GM19328 (cell line): Measurements from ENCODE around the gene CAMSAP3.
"Not testable (repeated sequence)": the region's sequence is repeated elsewhere in the genome, so short reads cannot be mapped to it uniquely, and the experiment has no call there.

ENCODE experiments used
- ATAC-seq: cut with Tn5 transposase; IDR thresholded peaks from one replicate; pipeline ENCODE4 v1.9.1; 2021; ENCODE audit warnings: mild to moderate bottlenecking, moderate library complexity; ENCODE audit not compliant: unreplicated experiment

CAMSAP3 gene

DNA sequence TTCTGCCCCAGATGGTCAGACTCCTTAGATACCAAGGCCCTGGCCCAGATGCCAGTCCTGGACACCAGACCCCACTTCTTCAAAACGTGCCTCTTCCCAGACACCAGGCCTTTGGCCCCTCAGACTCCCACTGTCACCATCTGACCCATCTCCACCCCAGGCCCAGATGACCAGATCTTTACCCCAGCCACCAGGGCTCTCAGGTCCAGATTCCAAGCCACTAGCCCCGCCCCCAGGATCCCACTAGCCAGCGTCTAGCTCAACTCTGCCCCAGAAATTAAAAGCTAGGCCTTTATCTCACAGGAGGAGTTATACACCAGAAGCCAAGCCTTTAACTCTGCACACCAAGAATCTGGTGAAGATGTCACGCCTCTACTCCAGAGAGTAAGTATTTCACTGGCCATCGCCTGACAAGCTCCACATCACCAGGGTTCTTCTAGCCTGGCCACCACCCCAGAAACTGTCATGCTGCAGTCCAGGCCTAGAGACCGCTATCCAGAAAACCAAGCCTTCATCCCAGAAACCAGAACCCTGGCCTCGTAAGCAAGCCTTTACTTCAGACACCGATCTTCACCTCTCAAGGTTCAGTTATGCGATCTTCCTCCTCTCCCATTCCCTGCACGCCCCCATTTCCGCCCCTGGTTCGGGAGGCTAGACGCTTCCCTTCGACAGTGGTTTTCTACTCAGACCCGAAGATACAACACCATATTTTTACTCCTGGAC is 33.1 kb downstream of the CAMSAP3 start:
- no peak for ATAC-seq

DNA sequence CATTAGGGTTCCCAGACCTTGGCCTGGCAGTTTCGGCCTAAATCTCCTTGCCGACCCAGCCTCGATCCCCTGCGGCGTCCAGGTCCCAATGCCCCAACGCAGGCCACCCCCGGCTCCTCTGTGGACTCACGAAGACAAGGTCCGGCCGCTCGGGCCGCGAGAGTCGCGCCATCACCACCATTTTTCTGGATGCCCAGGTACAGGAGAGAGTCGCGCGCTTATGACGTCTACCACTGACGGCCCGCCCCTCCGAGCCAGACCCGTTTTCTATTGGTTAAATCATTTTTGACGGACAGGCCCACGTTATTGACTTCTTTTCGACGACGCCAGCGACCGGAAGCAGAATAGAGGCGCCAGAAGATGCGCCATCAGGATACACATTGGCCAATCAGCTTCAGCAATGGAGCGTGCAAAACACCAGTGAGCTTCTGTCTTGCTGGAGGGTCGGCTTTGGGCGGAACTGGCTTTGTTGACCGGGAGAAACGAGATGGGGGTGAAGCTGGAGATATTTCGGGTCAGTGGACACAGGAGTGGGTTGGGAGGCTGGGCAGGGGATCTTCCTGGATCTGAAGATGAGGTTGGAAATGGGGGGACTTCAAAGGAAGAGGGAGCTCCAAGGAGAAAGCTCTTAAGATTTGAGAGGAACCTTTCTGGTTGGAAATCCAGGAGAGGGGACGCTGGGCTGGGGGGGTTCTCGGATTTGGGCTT is 33.8 kb downstream of the CAMSAP3 start, which contains the start of the genes PET100 and XAB2:
PET100 (plus strand) TSS at position 447 of the 708 bp plus-strand sequence; CDS start at position 488, 41 bp downstream.
XAB2 (minus strand) TSS at position 199 of the 708 bp plus-strand sequence; CDS start at position 181, 18 bp downstream.
- peak; percentile 92 for ATAC-seq

DNA sequence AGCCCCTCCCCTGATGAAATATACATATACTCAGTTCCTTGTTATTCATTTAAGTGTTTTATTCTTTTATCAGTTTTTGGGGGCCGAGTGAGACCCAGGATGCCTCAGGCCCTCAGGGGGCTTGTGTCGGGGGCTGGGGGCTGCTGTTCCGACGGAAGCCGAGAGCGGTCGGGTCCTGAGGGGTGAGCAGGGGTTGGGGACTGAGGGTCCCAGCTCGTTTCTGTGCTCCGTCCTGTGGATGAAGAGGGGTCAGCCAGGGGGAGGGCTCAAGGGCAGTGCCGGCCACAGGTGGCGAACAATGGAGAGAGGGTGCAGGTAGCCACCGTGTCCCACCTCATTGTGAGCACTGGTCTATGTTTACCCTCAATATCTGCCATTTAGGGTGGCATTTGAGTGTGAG is 35.9 kb downstream of the CAMSAP3 start:
- ATAC-seq: no peak

DNA sequence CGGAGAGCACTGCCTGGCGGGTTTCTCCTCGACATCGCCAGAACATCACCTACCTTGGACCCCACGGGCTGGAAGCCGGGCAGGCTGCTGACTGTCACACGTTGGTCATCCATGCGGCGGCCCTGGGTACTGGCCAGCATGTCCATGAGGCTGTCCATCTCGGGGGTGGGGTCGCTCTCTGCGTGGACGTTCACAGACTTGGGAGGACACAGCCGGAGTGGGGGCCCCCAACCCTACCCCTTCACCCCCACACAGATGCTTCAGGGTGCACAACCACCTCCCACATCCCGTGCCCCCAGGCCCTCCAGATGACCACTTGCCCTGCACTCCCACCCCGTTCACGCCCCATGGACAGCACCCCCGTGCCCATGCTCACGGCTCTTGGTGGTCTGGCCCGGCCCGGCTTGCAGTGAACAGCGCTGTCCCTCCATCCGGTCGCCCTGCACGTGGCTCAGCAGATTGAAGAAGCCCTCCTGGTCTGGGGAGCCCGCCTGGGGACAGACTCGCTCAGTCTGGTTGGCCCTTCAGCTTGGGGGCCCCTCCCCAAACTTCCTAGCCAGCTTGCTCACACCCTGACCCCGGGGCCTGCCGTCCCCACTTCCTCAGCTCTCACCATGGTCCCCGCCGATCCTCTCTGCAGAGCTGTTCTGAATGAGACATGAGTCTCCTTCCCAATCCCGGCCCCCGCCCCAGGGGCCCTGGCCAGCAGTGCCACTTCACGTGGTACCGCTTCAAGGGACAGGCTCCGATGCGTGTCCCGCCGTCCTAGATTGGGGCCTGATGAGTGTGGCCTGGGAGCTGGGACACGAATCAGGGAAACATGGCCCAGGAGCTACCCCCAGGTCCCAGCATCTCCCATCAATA is 36.9 kb downstream of the CAMSAP3 start:
- ATAC-seq: no peak

DNA sequence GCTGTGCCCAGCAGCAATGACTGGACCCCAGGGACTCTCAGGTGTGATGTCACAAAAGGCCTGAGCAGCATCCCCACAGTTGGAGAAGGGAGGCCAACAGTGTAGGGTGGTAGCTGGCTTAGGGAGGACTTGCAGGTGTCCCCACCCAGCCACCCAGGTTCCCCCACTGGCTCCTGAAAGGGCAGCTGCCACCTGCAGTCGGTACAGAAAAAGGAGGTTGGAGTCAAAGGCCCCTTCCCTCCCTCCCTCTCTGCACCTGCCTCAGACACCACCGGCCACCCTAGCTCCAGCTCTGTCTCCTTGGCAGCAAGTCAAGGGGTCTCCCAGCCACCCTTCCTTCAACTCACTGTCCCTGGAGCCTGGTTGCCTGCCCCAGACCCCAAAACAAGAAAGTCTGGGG is 38.0 kb downstream of the CAMSAP3 start, which contains the start of gene PCP2:
PCP2 (minus strand) TSS at position 22 of the 400 bp plus-strand sequence. CDS start 262 bp downstream, outside the sequence.
- no peak for ATAC-seq

DNA sequence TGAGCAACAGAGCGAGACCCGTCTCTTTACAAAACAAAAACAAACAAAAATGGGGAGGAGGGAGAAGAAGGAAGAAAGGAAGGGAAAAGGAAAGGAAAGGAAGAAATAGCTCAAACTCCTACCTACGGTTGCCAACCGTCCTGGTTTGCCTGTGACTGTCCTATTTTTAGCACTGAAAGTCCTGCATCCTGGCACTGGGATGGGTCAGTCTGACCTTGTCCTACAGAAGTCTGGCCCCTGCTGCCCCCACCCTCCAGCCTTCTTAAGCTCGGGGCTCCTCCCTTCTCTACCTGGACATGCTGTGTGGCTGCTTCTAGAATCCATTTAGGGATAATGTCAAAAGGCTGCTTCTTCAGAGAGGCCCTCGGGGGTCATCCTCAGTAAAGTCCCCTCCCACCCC is 40.0 kb downstream of the CAMSAP3 start:
- ATAC-seq: no peak

DNA sequence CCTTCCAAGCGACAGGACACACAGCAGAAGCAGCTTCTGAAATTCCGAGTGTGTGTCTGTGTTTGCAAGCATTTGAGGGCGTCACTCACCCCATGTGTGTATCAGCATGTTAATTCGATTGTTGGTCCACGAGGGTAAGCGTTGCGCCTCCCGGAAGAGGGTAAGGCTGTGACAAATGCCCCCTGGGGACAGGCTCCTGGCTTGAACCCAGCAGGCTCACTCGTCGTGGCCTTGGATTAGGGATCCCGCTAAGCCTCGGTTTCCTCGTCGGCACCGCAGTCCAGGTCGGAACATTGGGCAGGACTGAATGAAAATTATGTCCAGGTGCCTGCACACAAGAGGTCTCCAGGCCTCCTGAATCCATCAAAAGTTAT is 40.6 kb downstream of the CAMSAP3 start:
- ATAC-seq: no peak

DNA sequence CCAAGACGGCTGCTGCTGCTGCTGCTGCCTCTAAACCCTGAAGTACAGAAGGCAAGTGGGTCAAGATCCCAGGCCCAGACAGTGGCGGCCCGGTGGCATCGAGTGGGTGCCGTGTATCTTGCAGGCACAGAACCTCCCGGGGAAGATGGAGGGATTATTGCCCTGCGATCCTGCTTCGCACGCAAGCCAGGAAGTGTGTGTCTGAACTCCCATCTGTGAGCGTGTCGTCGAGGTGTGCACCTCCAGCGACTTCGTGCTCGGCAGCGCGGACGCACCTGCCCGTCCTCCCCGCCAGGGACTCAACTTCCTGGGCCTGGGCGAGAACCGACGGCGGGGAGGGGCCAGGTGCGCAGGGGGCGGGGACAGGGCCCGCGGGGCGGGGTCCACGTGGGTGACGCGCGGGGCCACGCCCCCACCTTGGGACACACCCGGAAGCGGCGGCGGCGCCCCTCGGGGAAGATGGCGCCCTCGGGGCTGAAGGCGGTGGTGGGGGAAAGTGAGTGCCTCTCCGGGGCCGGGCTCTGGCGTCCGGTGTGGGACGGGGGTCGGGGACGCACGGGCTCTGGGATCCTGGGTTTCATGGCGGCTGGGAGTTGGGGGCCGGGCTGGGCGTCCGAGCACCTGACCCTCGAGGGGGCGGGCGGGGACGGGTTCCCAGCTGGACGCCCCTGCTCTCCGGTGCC is 41.2 kb downstream of the CAMSAP3 start, which contains the start of gene STXBP2:
STXBP2 (plus strand) TSS at position 420 of the 683 bp plus-strand sequence; CDS start at position 460, 40 bp downstream.
- peak; percentile 61 for ATAC-seq

DNA sequence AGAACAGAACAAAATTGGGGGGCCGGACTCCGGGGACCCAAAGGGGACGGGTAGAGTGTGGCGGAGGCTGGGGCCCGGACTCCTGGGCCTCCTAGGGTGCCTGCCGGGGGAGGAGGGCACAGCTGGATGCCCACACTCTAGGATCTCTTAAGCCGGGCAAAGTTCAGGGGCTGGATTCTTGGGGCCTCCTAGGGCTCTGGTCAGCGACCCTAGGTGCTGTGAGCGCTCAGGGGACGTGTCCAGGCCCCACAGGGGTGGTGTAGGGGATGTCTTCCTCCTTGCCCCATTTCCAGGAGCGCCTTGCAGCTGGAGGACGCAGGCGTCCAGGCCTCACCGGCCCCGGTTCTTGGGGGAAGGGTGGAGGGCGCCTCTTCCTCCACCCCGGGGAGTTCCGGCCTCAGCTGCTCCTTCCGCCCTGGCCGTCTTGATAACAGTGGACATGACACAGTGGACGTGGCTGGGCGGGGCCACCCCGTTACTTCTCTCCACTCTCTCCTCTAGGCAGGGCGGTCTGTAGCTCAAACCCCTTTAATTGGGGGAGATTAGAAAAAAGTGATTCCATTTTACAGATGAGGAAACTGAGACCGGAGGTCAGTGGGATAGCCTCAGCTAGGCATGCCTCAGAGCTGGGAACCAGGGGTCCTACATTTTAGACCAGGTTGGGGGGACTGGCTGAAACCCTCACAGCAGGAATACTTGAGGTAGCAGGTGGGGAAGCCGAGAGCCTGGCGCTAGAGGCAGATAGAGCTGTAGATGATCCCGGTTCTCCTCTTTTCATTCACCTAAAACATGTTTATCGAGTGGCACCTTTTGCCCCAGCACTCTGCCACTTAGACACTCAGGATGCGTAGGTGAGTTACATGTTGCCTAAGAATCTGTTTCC is 42.0 kb downstream of the CAMSAP3 start:
- peak; percentile 15 for ATAC-seq

DNA sequence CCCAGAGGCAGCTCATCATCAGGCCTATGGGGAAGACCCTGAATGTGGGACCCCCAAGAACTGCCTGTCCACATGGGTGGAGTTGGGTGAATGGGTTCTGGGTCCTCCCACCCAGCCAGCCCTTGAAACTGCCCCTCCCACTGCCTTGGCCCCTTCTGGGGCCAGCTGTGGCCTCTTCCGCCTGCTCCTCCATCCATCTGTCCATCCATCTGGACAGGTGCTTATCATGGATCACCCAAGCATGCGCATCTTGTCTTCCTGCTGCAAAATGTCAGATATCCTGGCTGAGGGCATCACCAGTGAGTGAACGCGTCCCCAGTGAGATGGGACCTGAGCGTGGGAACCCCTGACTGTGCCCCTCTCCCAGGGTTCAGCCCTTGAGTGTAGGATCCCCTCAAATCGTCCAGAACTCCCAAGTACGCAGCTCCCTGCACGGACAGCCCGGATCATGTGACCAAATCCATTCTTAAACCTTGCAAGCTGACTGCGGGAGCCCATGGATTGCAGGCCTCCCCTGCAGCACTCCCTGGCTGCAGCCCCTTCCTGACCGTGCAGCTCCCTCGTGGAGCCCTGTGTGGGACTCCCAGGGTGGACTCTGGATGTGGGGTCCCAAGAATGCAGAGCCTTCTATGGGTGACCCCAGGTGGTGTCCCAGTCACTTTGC is 43.3 kb downstream of the CAMSAP3 start:
- ATAC-seq: no peak

DNA sequence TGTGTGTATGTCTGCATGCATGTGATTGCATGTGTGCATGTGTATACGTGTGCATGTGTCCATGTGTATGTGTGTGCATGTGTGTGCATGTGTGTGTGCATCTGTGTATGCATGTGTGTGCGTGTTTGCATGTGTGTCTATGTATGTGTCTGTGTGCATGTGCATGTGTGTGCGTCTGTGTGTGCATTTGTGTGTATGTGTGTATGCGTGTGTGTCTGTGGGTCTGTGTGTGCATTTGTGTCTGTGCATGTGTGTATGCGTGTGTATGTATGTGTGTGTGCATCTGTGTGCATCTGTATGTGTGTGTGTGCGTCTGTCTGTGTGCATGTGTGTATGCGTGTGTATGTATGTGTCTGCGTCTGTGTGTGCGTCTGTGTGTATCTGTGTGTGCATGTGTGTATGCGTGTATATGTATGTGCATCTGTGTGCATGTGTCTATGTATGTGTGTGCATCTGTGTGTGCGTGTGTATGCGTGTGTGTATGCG is 44.2 kb downstream of the CAMSAP3 start:
- ATAC-seq: no peak

DNA sequence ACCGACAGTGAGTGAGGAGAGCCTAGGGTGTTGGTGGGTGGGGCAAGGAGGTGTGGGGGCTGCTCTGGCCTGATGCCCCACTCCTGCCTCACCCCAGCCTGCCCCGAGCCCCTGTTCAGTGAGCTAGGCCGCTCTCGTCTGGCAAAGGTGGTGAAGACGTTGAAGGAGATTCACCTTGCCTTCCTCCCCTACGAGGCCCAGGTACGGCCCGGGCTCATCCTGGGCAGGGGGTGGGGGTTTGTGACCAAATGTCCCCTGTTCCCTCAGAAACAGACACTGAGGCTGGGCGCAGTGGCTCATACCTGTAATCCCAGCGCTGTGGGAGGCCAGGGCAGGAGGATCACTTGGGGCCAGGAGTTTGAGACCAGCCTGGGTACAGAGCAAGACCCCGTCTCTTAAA is 45.1 kb downstream of the CAMSAP3 start:
- ATAC-seq: no peak

DNA sequence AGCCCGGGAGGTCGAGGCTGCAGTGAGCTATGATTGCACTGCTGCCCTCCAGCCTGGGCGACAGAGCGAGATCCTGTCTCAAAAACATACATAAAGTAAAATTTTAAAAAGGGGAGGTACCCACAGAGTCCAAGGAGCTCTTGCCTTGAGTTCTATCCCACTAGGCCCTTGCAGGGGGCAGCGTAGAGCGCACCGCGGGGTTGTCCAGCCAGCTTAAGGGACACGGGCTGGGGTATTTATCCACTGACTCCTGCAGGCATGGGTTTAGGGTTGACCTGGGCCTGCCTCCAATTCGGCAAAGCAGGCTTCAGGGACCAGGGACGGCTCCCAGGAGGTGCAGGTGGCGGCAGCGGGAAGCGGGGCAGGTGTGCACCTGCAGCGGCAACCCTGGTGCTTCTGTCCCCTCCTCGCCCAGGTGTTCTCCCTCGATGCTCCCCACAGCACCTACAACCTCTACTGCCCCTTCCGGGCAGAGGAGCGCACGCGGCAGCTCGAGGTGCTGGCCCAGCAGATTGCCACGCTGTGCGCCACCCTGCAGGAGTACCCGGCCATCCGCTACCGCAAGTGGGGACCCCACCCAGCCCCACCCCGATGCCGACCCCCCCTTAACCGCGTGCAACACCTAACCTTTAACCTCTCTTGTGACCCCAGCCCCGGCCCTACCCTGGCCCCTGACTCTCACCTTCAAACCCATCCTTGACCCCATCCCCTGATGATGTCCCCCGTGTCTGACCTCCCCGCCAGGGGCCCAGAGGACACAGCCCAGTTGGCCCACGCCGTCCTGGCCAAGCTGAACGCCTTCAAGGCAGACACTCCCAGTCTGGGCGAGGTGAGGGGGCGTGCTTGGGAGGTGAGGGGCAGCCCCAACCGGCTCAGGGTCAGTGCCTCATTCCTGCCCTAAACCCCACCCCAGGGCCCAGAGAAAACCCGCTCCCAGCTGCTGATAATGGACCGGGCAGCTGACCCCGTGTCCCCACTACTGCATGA is 45.9 kb downstream of the CAMSAP3 start:
- ATAC-seq: no peak

DNA sequence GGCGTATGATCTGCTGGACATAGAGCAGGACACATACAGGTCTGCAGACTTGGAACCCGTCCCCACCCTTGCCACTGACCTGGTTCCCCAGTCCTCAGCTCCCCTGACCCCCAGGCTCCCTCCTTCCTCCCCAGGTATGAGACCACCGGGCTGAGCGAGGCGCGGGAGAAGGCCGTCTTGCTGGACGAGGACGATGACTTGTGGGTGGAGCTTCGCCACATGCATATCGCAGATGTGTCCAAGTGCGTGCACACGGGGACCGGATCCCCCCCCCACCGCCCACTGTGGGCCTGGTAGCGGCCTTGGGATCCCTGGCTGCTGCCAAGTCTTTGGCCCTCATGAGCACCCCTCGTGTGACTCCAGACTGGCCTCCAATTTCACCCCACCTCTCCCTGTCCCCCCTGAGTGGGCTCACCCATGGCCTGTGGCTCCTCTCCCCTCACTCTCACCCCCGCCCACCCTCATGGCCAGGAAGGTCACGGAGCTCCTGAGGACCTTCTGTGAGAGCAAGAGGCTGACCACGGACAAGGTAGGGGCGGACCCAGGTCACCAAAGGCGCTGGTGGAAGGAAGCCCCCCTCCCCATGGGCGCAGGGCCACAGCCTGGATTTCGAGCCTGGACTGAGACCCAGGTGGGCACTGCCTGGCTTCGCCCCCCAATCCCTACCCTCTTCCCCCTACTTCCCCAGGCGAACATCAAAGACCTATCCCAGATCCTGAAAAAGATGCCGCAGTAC is 46.8 kb downstream of the CAMSAP3 start:
- no peak for ATAC-seq

DNA sequence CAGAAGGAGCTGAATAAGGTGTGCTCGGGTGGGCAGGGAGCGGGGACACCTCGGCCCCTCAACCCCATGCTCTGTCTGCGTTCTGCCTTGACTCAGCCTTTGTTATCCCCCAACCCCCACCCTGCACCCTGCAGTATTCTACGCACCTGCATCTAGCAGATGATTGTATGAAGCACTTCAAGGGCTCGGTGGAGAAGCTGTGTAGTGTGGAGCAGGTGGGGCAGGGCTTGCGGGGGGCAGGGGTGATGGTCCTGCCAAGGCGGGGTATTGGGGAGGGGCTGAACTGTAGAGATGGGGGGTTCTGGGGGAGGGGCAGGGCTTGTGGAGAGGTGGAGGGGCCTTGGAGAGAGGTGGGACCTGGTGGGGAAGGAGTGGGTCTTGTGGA is 47.4 kb downstream of the CAMSAP3 start:
- ATAC-seq: no peak

DNA sequence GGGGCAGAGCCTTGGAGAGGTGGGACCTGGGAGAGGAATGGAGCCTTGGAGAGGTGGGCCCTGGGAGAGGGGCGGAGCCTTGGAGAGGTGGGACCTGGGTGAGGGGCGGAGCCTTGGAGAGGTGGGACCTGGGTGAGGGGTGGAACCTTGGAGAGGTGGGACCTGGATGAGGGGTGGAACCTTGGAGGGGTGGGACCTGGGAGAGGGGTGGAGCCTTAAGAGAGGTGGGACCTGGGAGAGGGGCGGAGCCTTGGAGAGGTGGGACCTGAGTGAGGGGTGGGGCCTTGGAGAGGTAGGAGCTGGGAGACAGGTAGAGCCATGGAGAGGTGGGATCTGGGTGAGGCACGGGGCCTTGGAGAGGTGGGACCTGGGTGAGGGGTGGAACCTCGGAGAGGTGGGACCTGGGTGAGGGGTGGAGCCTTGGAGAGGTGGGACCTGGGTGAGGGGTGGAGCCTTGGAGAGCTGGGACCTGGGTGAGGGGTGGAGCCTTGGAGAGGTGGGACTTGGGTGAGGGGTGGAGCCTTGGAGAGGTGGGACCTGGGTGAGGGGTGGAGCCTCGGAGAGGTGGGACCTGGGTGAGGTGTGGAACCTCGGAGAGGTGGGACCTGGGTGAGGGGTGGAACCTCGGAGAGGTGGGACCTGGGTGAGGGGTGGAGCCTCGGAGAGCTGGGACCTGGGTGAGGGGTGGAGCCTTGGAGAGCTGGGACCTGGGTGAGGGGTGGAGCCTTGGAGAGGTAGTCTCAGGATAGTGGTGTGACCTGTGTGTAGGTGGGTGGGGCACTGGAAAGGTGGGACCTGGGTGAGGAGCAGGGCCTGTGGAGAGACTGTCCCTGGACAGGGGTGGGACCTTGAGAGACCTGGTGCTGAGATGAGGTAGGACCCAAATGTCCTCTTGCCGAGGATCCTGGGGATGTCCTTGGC is 48.2 kb downstream of the CAMSAP3 start:
- ATAC-seq: not testable (repeated sequence)
